Ureter (tissue), 1 donor: Measurements from ENCODE around the gene SLC26A9. TPM values are rescaled to one million over a fixed set of nuclear protein-coding genes. Genes with fewer than 3 reads are reported as not detected.
A peak's percentile ranks its signal among the peaks of the same experiment; 100 is the strongest.
"Not testable (repeated sequence)": the region's sequence is repeated elsewhere in the genome, so short reads cannot be mapped to it uniquely, and the experiment has no call there.

Experiments used
- DNase-seq: peaks from one replicate; pipeline ENCODE4 v3.0.0-alpha.2; 2020; ENCODE audit warnings: low spot score
- total RNA-seq: library from RNA; stranded (reverse); gene quantifications from one replicate; pipeline ENCODE4 v1.2.4, GENCODE V29; 2023
- donor health status: DM: yes; HTN: yes; CAD: no.

SLC26A9 gene
- total RNA-seq, 1 donor from 2014 or later = 0.13 TPM

DNA sequence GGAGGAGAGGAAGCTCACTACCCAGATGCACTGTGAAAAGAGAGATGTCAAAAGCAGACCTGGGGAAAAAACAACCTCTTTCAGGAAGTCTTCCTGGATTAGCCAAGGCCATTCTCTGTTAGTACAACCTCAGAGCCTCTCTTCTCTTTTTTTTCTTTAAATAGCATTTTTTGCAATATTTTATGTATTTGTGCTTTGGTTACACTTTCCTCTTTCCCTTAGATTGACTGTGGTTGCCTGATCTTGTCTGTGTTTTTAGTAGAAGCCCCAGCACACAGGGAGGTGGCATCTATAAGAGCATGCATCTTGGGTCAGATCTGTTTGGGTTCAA lies 18.8 kb downstream of the SLC26A9 start:
- no peak for DNase-seq

DNA sequence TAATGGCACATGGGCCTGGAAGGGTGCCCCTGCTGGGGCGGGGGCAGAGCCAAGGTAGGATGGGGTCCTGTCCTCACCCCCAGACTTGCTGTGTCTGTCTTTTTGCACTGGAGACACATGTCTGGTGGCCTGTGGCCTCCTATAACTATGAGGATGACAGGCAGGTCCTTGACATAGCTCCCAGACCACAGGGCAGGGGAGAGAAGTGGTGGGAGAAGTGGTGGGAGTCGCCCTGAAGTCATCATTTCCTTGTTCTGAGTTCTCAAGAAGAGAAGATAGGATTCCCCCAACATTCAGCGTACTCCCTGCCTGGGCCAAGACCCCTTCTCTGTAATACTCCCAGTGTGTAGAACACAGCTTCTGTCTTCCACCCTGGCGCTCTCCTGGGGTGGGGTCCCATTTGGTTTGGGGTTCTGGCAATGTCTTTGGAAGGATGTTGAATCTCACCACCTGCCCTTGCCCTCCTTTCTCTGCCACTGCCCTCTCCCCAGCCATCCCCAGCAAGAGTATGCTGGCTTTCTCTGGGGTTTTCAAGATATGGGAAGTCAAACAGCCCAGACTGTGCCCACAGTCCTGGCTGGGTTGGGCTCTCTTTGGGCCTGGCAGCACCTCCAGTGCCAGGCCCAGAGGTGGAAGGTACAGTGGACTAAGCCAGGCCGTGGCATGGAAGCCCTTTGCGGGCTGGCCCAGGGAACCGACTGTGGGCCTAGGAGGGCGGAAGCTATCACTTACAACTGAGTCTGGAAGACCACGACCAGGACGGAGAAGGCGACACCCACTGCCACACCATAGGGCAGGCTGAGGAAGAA lies 19.4 kb downstream of the SLC26A9 start:
- no peak for DNase-seq

DNA sequence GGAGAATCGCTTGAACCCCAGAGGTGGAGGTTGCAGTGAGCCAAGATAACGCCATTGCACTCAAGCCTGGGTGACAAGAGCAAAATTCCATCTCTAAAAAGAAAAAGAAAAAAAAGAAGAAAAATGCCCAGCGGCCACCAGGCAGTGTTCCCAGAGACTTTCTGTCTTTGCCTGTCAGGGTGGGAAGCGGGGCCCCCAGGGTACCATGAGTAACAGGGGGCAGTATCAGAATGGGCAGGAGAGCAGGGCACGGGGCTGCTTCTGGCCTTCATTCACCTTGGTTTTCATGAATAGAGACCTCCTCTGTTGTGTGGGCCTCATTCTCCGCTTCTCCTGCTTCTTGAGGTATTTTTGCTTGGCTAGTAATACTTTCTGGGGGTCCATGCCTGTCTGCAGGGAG lies 20.4 kb downstream of the SLC26A9 start:
- no peak for DNase-seq

DNA sequence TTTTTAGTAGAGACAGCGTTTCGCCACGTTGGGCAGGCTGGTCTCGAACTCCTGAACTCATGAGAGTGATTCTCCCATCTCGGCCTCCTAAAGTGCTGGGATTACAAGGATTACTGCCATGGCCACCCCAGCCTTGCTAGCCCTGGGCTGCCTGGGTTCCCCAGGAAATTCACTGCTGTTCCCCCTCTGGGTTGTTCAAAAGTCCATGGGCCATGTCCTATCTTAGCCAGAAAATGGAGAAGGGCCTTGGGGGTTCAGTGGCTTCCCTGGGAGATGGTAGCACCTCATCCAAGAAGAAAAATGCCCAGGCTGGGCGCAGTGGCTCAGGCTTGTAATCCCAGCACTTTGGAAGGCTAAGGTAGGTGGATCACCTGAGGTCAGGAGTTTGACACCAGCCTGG lies 20.9 kb downstream of the SLC26A9 start:
- no peak for DNase-seq

DNA sequence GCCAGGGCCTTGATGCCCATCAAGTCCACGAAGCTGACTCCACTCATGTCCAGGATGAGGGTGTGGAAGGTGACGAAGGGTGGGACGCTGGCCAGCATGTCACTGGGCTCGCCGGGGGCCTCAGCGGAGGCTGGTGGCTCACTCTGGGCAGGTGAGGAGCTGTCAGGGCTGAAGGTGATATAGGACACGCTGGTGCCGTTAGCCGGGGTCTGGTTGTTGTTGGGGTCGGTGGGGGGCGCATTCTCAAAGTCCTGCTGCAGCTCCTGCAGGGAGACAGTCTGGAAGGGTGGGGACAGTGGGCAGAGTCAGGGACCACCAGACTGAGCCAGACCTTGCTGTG lies 21.7 kb downstream of the SLC26A9 start:
- DNase-seq = no peak

DNA sequence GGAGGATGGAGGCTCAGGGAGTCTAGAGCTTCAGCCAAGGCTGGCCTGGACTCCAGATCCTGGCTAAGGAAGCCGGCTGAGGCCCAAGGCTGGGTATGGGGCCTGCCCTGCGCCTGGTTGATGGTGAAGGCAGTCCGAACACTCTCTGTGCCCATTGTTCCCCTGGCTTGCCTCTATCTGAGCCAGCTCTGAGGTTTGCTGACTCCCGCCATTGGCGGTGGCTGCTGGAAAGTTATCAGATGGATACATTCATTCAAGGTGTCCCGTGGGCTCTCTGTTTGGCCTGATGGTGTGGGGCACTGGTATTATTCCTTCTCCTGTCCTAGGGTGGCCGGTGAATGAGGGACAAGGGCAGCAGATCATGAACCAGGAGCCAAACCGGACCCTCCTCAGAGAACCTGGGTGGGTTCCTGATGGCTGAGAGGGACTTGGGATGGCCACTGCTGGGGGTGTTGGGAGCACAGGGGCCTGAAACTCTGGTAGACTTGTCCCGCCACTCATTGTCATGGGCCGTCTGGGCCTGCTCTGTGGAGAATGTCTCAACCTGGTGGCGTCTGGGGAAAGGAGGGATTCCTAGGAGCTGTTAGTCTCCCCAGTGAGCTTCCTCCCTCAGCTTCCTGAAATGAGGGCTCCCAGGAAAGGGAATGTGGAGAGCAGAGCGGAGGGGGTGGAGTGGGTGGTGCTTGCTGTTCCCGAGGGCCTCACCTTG lies 22.2 kb downstream of the SLC26A9 start:
- DNase-seq = no peak

DNA sequence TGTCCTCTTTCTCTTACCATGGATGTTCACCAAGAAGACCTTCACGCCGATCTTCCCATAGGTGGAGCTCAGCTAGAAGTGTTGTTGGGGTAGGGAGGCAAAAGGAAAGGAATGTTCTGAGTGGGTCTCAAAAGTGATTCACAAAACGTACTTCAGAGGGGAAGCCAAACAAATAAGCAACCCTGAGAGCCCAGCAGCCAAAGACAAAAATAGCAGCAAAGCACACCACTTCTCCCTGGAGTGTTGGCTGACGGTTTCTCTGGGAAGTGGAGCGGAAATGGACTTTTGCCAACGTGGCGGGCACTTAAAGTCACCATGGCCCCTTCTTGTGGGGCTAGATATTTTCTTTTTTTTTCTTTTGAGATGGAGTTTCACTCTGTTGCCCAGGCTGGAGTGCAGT lies 23.1 kb downstream of the SLC26A9 start:
- no peak for DNase-seq

DNA sequence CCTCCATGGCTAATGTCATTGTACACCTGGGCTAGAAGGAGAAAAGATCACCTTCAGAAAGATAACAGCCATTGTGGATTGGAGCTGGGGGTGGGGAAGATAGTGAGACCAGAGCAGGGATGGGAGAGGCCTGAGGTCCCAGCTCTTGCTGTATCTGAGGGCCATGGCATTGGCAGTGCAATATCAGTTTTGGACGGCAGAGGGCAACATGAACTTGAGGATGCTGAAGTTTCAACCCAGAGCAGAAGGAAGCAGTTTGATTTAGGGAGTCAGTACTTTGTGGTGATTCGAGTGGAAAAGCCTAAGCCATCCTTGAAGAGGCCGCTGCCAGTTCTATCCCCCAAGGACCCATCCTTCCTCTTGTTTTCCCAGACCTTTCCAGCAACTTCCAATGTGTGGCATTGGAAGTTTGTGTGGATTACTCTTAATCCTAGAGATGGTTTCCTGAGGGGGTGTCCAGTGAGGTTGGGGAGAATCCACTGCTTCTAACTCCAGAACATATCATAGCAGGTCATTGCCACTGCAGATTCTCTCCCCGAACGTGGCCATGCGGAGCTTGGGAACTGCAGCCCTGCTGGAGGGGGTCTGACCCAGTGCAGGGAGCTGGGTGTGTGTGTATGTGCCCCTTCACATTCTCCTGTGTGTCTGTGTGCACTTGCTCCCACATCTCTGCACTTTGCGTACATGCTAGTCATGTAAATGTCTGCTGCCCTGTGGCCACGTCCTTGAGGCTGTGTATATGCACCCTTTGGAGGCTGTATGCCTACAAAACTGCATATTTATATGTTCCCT lies 24.1 kb downstream of the SLC26A9 start:
- peak; percentile 78 for DNase-seq

DNA sequence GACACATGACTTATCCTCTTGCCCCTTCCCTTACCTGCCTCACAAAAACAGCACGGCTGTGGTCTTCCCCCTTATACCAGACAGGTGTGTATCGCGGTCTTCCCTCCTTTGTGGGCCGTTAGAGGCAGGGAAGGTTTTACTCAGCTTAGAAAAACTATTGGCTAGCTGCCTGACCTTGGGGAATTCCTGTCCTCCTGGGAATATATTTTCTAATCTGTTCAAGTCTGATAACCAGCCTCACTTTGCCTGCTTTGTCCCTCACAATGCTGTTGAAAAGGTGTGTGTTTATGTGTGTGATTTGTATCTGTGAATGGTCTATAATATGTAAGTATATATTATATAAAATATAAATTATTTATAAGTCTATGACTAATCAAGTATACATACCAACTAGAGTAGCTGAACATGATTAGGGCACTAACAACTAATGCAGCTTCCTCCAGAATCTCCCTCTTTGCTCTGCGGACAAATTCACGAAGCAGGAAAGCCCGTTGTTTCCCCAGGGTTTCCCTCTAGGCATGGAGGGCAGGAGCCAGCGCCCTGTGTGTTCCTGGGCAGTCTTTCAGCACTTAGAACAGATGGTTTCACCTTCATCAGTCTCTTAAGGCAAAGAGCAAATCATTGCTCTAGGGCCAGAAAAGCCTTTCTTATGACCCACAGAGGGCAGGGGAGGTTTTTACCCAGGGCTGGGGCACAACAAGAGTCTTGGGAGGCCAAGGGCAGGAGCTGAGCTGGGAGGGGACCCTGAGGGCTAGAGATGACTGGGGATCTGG lies 25.6 kb downstream of the SLC26A9 start:
- DNase-seq = no peak

DNA sequence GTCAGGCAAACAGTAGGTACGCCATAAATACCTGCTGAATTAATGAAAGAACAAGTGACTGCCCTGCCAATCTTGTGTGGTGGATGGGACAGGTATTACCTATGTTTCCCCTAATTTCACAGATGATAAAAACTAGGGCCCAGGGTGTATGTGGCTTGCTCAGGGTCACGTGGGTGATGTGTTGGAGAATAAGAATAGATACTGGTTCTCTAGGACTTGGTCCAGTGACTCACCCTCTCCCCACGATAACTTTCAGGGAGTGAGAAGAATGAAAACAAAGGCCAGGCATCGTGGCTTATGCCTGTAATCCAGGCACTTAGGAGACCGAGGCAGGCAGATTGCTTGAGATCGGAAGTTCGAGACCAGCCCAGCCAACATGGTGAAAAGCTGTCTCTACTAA lies 26.7 kb downstream of the SLC26A9 start:
- DNase-seq = no peak

DNA sequence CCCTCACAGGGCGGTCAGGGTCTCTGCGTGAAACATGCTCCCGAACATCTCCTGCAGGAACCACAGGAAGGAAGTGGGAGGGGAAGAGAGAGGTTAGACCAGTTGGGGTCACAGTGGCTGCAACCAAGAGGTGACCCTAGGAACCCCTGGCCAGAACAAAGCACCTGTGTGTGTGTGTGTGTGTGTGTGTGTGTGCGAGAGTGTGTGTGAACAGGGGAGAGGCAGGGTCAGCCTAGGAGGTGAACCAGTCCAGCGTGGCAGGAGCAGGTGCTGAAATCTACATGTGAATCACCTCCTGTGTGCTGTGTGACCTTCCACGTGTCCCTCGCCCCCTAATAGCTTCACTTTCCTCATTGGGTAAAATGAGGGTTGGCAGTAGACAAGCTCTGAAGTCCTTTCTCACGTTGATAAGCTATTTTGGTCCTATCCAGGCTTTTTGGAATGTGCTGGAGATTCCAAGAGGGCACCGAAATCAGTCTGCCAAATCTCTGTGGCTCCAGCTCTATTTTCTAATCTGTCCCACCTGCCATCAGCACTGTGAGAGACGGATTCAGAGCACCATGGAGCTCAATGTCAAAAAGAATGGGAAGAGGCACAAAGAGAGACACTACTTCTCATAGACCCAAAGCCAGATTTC lies 27.8 kb downstream of the SLC26A9 start:
- DNase-seq = no peak

DNA sequence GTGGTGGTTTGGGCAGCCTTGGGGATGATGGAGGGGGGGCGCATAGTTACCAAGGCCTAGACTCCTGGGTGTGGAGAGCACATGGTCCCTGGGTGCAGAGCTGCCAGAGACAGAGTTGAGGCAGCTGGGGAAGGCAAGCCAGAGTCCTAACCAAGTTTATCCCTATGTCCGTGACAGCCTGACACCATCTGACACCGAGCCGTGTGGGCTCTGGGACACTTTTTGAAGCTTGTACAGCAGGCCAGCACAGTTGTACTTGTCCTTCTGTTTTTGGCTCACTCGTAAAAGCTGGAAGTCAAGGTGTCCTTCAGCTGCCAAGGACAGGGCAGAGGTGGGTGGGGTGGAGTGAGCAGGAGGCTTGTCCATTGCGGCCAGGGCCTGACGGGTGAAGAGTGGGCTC lies 28.5 kb downstream of the SLC26A9 start:
- no peak for DNase-seq

DNA sequence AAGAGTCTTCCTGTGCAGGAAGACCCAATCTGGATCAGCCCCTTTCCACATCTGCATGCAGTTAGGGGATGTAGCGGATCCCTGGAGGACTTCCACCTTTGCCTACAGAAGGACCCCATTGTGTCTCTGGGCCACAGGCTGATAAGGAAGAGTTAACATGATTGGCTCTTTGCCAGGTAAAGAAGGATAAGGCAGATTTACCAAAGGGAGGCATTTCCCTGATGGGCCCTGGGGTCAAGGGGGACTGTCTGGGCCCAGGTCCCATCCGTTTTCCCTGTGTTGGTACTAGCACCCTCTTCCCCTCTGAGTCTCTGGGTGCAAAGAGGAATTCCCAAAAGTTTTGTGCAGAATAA lies 29.1 kb downstream of the SLC26A9 start:
- no peak for DNase-seq

DNA sequence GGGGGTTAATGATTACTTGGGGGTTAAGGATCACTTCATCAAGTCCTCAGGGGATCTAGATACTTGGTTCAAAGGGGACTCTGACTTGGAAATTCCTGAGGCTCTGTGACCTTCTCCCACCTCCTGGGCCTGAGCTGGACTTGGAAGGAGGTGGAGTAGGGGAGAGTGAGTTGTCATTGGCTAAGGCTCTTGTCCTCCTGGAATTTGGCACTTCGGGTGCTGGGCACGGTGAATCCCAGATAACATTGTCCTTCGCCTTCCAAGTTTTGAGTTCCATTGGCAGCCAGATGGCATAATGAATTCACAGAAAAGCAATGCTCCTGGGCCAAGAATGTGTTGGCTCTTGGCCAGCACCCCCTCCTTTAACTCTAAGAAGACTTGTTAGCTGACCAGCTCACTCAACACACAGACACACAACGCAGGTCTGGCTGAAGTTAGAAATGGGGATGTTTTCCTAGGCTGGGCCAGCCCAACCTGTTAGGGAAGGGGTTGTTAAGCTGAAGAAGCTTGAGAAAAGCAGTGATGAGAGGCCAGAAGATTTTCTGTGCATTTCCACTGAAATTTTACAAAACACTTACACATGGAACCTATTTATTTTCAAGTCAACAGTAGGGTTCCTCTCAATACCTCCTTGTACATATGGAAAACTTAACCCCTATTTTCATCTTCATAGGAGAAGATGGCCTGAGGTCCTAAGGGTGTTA lies 29.7 kb downstream of the SLC26A9 start:
- peak; percentile 75 for DNase-seq

DNA sequence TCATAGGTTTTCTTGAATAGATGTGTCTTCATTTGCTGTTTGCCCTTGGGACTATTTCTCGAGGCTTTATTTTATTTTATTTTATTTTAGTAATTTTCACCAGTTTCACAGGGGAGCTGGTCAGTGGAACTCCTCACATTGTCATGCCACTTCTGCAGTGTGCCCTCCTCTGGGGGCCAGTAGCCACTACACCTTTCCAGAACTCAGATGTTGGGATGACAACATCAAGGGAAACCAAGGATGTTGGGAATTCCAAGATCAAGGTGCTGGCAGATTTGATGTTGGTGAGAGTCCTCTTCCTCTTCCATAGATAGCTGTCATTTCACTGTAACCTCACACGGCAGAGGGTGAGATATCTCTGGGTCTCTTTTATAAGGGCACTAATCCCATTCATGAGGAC lies 35.5 kb downstream of the SLC26A9 start:
- DNase-seq = no peak

DNA sequence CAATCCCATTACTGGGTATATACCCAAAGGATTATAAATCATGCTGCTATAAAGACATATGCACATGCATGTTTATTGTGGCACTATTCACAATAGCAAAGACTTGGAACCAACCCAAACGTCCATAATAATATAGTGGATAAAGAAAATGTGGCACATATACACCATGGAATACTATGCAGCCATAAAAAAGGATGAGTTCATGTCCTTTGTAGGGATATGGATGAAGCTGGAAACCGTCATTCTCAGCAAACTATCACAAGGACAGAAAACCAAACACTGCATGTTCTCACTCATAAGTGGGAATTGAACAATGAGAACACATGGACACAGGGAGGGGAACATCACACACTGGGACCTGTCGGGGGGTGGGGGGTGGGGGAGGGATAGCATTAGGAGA lies 38.2 kb downstream of the SLC26A9 start:
- DNase-seq = not testable (repeated sequence)

DNA sequence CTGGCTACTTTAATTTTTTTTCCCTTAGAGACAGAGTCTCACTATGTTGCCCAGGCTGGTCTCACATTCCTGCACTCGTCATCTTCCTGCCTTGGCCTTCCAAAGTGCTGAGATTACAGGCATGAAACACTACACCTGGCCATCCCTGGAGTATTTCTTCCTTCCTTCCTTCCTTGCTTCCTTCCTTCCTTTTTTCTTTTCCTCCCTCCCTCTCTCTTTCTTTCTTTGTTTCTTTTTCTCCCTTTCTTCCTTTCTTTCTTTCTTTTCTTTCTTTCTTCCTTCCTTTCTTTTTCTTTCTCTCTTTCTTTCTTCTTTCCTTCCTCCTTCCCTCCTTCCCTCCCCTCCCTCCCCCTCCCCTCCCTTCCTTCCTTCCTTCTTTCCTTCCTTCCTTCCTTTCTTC lies 46.9 kb downstream of the SLC26A9 start:
- DNase-seq = no peak

DNA sequence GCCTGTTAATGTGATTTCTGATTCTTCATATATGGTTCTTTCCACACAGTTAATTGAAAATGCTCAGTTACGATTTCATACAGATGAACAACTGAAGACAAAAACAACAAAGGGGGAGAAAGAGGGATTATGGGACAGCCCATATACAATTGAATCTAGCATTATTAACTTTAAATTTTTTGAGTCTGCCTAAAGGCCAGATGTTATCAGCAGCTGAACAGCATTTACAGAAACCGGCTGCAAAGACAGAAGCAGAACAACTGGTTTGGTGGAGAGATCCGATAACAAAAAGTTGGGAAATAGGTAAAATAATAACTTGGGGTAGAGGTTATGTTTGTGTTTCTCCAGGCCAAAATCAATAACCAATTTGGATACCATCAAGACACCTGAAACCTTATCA lies 49.1 kb downstream of the SLC26A9 start:
- not testable (repeated sequence) for DNase-seq

DNA sequence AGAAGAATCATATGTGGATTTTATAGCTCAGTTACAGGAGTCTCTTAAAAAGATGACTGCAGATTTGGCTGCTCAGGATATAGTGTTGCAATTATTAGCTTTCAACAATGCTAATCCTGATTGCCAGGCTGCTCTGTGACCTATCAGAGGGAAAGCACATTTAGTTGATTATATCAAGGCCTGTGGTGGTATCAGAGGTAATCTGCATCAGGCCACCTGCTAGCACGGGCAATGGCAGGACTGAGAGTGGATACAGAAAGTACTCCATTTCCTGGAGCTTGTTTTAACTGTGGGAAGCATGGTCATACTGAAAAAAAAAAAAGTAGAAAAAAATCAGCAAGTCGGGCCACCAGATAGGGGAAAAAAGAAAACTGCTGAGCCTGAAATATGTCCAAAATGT lies 51.1 kb downstream of the SLC26A9 start:
- not testable (repeated sequence) for DNase-seq

DNA sequence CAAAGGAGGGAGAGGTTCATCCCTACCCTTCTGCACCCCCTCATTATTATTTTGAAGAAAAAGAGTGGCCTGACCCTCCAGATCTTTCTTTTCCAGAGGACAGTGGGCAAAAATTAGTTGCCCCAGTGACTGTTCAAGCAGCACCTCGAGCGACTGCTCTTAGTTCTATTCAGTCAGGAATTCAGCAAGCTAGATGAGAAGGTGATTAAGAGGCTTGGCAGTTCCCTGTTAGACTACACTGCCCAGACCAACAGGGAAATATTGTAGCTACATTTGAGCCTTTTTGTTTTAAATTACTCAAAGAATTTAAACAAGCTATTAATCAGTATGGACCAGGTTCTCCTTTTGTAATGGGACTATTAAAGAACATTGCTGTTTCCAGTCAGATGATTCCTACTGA lies 51.8 kb downstream of the SLC26A9 start:
- not testable (repeated sequence) for DNase-seq

DNA sequence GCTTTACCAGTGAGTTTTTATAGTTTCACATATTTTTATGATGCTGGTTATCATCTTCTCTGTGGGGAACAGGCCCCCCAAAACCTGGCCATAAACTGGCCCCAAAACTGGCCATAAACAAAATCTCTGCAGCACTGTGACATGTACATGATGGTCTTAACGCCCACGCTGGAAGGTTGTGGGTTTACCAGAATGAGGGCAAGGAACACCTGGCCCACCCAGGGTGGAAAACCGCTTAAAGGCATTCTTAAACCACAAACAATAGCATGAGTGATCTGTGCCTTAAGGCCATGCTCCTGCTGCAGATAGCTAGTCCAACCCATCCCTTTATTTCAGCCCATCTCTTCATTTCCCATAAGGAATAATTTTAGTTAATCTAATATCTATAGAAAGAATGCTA lies 52.6 kb downstream of the SLC26A9 start:
- DNase-seq = not testable (repeated sequence)
